ENCODE data around the gene CLDND2. TPM values are rescaled to one million over a fixed set of nuclear protein-coding genes. Genes with fewer than 3 reads are reported as not detected.

The CLDND2 gene
- total RNA-seq, 4 donors from 2014 or later: not detected

DNA sequence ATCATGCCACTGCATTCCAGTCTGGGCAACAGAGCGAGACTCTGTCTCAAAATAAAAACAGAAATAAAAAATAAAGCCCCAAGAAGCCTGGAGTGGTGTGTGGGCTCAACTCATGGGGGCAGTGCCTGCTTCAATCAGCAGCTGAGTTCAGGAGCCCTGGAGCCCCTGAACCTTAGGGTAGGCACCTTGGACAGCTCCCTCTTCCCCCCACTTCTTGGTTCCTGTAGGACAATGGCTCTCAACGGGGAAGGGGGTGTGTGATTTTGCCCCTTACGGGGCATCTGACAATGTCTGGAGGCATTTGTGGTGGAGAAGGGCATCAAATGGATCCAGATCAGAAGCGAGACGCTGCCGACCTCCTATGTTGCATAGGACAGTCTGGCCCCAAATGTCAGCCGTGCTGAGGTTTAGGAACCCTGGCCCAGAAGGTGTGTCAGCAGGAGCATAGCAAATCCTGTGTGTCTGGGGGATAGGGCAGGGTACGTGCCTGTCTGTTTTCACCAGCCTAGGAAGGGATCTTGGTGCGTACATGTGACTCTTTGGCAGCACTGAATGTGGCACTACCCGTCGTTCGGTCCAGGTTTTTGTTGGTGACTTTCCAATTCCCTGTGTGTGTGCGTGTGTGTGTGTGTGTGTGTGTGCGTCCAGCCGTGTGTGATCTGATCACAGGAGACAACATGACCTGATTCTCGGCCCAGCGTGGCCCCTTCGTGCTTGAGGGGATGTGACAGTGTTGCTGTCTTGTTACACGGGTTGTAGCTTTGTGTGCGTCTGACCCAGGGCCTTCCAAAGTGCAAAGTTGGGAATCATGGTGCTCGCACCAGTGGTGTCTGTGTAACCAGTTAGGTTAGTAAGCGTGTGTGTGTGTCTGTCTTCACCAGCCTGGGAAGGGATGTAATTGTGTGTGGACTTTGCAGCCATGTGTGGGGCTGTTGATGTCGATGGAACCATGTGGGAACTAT, 49.8 kb downstream of the CLDND2 start:
- no peak overlapping the region for H3K27ac ChIP-seq
- H3K27me3 ChIP-seq: peaks cover 95% of the 10 kb centered on the region
- TF ChIP-seq, protein P1, sequence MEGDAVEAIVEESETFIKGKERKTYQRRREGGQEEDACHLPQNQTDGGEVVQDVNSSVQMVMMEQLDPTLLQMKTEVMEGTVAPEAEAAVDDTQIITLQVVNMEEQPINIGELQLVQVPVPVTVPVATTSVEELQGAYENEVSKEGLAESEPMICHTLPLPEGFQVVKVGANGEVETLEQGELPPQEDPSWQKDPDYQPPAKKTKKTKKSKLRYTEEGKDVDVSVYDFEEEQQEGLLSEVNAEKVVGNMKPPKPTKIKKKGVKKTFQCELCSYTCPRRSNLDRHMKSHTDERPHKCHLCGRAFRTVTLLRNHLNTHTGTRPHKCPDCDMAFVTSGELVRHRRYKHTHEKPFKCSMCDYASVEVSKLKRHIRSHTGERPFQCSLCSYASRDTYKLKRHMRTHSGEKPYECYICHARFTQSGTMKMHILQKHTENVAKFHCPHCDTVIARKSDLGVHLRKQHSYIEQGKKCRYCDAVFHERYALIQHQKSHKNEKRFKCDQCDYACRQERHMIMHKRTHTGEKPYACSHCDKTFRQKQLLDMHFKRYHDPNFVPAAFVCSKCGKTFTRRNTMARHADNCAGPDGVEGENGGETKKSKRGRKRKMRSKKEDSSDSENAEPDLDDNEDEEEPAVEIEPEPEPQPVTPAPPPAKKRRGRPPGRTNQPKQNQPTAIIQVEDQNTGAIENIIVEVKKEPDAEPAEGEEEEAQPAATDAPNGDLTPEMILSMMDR (IDR thresholded peaks at IDR 0.05): no peak
- TF ChIP-seq POLR2AphosphoS5 (IDR thresholded peaks at IDR 0.05) (no peak), EP300 (IDR thresholded peaks at IDR 0.05) (no peak), POLR2A (IDR thresholded peaks at IDR 0.05) (no peak)
- ATAC-seq: no peak
- H3K4me3 ChIP-seq: no peak overlapping the region
- no peaks in the 10 kb centered on the region for H3K9me3 ChIP-seq
- no peaks in the 10 kb centered on the region for H3K4me1 ChIP-seq
- 70 to 78% methylated on average over 7 to 8 of the region's 23 CpGs for WGBS, 2 donors (ENCODE audit: low coverage in 1 of 2)
- H3K36me3 ChIP-seq: no peaks in the 10 kb centered on the region

DNA sequence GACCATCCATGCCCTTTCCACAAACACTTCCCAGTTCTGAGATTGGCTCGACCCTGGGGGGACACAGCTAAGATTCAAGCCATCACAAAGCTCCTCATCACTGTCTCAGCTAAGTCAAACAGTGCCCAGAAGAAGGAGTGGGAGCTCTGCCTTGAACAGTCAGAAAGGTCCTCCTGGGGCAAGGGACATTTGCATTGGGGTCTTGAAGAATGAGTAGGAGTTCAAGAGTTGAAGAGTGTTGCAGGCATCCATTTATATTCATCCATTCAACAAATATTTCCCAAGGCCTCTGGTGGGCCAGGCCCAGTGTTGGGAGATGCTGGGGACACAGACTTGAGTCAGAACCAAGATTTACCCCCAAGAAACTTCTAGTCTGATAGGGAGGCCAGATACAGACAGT, 50.8 kb downstream of the CLDND2 start:
- no peak for ATAC-seq
- 63% methylated on average over 1 of the region's 1 CpG; no CpG with 5 or more reads in 1 of the 2 donors for WGBS, 2 donors (ENCODE audit: low coverage in 1 of 2)
- H3K27me3 ChIP-seq: peaks cover 95% of the 10 kb centered on the region

DNA sequence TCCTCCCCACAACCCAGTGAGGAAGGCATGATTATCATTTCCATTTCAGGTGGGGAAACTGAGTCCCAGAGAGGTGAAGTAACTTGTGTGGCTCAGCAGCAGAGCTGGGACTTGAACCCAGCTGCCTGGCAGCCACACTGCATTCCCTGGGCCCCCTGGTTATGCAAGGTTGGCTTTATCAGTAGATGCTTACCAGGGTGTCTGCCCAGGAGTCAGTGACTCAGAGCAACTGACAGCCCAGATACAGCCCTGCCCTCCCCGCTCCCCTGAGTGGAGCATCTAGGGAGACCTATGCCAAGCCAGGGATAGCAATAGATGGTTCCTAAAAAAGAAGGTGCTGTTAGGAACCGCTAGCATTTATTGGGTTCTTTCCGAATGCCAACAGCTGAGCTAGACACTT, 51.4 kb downstream of the CLDND2 start:
- no peak for ATAC-seq
- Histone ChIP-seq H3K27ac (no peak overlapping the region), H3K36me3 (no peaks in the 10 kb centered on the region), H3K4me1 (no peaks in the 10 kb centered on the region), H3K27me3 (peaks cover 95% of the 10 kb centered on the region), H3K4me3 (no peak overlapping the region), H3K9me3 (no peaks in the 10 kb centered on the region)
- 88% methylated on average over 3 of the region's 3 CpGs; no CpG with 5 or more reads in 1 of the 2 donors for WGBS, 2 donors (ENCODE audit: low coverage in 1 of 2)
- TF ChIP-seq EP300 (IDR thresholded peaks at IDR 0.05) (no peak), POLR2AphosphoS5 (IDR thresholded peaks at IDR 0.05) (no peak), POLR2A (IDR thresholded peaks at IDR 0.05) (no peak)
- TF ChIP-seq, protein P1 (IDR thresholded peaks at IDR 0.05): no peak

More for the DNA sequence above, 50.8 kb downstream of the CLDND2 start:
- no peak overlapping the region for H3K4me3 ChIP-seq
- no peaks in the 10 kb centered on the region for H3K4me1 ChIP-seq
- H3K36me3 ChIP-seq: no peaks in the 10 kb centered on the region
- H3K27ac ChIP-seq: no peak overlapping the region
- no peaks in the 10 kb centered on the region for H3K9me3 ChIP-seq
- TF ChIP-seq POLR2A (IDR thresholded peaks at IDR 0.05) (no peak), POLR2AphosphoS5 (IDR thresholded peaks at IDR 0.05) (no peak), EP300 (IDR thresholded peaks at IDR 0.05) (no peak)
- TF ChIP-seq, protein P1 (IDR thresholded peaks at IDR 0.05): no peak

Other genes with a start within 250 kb of the CLDND2 start
- 1 to 10 TPM in 3 of 4 donors, under 1 TPM in 1; 0.62 to 9.2 (median 4.0) TPM for gene SIGLEC9, start 244.1 kb downstream of the CLDND2 start, total RNA-seq
- gene SIGLEC7, start 226.7 kb downstream of the CLDND2 start, total RNA-seq: 1 to 10 TPM in 2 of 4 donors, under 1 TPM in 1, not detected in 1; 0.46 to 4.4 (median 2.8) TPM
- 1 to 10 TPM; 1.8 to 7.0 (median 2.8) TPM for gene CD33, start 143.9 kb downstream of the CLDND2 start, total RNA-seq
- not detected for gene SIGLECL1, start 117.9 kb downstream of the CLDND2 start, total RNA-seq
- gene IGLON5, start 57.4 kb downstream of the CLDND2 start, total RNA-seq: not detected
- 1 to 10 TPM; 1.5 to 3.6 (median 2.5) TPM for gene VSIG10L, start 26.9 kb downstream of the CLDND2 start, total RNA-seq
- 100 to 1,000 TPM in 2 of 4 donors, 10 to 100 TPM in 2; 96.2 to 136 (median 103) TPM for gene ETFB, start 2.6 kb downstream of the CLDND2 start, total RNA-seq
- 1 to 10 TPM in 1 of 4 donors, under 1 TPM in 2, not detected in 1; 0.58 to 2.0 (median 0.67) TPM for gene NKG7, start 3.7 kb upstream of the CLDND2 start, total RNA-seq
- gene LIM2, start 19.0 kb upstream of the CLDND2 start, total RNA-seq: not detected
- gene C19orf84, start 21.6 kb upstream of the CLDND2 start, total RNA-seq: not detected
- 1 to 10 TPM; 1.1 to 6.9 (median 3.2) TPM for gene SIGLEC10, start 48.6 kb upstream of the CLDND2 start, total RNA-seq
- 1 to 10 TPM in 1 of 4 donors, under 1 TPM in 2, not detected in 1; 0.25 to 1.4 (median 0.54) TPM for gene SIGLEC8, start 89.5 kb upstream of the CLDND2 start, total RNA-seq
- not detected for gene CEACAM18, start 109.5 kb upstream of the CLDND2 start, total RNA-seq
- under 1 TPM in 2 of 4 donors, not detected in 2; 0.31 to 0.85 TPM for gene SIGLEC12, start 132.8 kb upstream of the CLDND2 start, total RNA-seq
- gene SIGLEC6, start 162.7 kb upstream of the CLDND2 start, total RNA-seq: 1 to 10 TPM in 3 of 4 donors, under 1 TPM in 1; 0.59 to 3.9 (median 3.1) TPM
- 10 to 100 TPM in 1 of 4 donors, 1 to 10 TPM in 3; 6.5 to 12.8 (median 7.3) TPM for gene ZNF175, start 202.3 kb upstream of the CLDND2 start, total RNA-seq